DMS114 treated with DMSO at 0.1 percent for 48 hours (cell line): ENCODE data around the gene DGKI.

ENCODE experiments used
- DNase-seq: peaks from one replicate; lab custom pipeline; 2025; ENCODE audit not compliant: unreplicated experiment; lab: John Stamatoyannopoulos, UW

The DGKI gene

GRCh38 chr7:137609500-137609899 is 237.3 kb downstream of the DGKI start:
- DNase-seq: no peak

- peak; percentile 56 for DNase-seq
Observed at GRCh38 chr7:137606061-137606674, 240.6 kb downstream of the DGKI start.

- DNase-seq: no peak
Observed at GRCh38 chr7:137603043-137603442, 243.7 kb downstream of the DGKI start.

GRCh38 chr7:137601642-137602041 is 245.1 kb downstream of the DGKI start:
- DNase-seq: no peak

GRCh38 chr7:137597856-137598255 is 248.9 kb downstream of the DGKI start:
- no peak for DNase-seq

- no peak for DNase-seq
Observed at GRCh38 chr7:137593115-137593711, 253.6 kb downstream of the DGKI start.

GRCh38 chr7:137592232-137592896 is 254.4 kb downstream of the DGKI start:
- peak; percentile 12 for DNase-seq

GRCh38 chr7:137591421-137591837 is 255.3 kb downstream of the DGKI start:
- DNase-seq: no peak

GRCh38 chr7:137590756-137591305 is 255.9 kb downstream of the DGKI start:
- no peak for DNase-seq

GRCh38 chr7:137590071-137590755 is 256.6 kb downstream of the DGKI start:
- no peak for DNase-seq

- DNase-seq: no peak
Observed at GRCh38 chr7:137587326-137587725, 259.4 kb downstream of the DGKI start.

GRCh38 chr7:137585591-137585990 is 261.2 kb downstream of the DGKI start:
- DNase-seq: no peak

- no peak for DNase-seq
Observed at GRCh38 chr7:137583172-137583571, 263.6 kb downstream of the DGKI start.

GRCh38 chr7:137579913-137580640 is 266.7 kb downstream of the DGKI start:
- DNase-seq: no peak

- no peak for DNase-seq
Observed at GRCh38 chr7:137578541-137578940, 268.2 kb downstream of the DGKI start.

GRCh38 chr7:137577184-137577583 is 269.6 kb downstream of the DGKI start:
- no peak for DNase-seq

GRCh38 chr7:137576481-137576880 is 270.3 kb downstream of the DGKI start:
- no peak for DNase-seq

- DNase-seq: no peak
Observed at GRCh38 chr7:137574812-137575211, 272.0 kb downstream of the DGKI start.

- no peak for DNase-seq
Observed at GRCh38 chr7:137572056-137572784, 274.6 kb downstream of the DGKI start.

GRCh38 chr7:137564677-137565076 is 282.1 kb downstream of the DGKI start:
- no peak for DNase-seq
